H9 (cell line): ENCODE results near the gene FAM78B. TPM values are rescaled to one million over a fixed set of nuclear protein-coding genes. Genes with fewer than 3 reads are reported as not detected.

Experiments used
- DNase-seq: peaks from one replicate; pipeline ENCODE4 v3.0.0-alpha.2; 2017
- H2AFZ ChIP-seq: one replicate; pipeline ENCODE4 v1.6.1; 2013; ENCODE audit warnings: mild to moderate bottlenecking, low read length, control low read depth, moderate library complexity
- H2AK5ac ChIP-seq: 2 replicates; pipeline ENCODE4 v1.6.1; 2013; ENCODE audit warnings: low read length, control low read depth, mixed read lengths; ENCODE audit not compliant: insufficient read length
- H2BK120ac ChIP-seq: one replicate; pipeline ENCODE4 v1.6.1; 2013; ENCODE audit warnings: low read depth, mild to moderate bottlenecking, low read length, control low read depth, inconsistent platforms; ENCODE audit not compliant: poor library complexity, severe bottlenecking
- H2BK12ac ChIP-seq: 2 replicates; pipeline ENCODE4 v1.6.1; 2013; ENCODE audit warnings: low read length, control low read depth, mixed read lengths, low read depth; ENCODE audit not compliant: insufficient read length
- H2BK15ac ChIP-seq: 2 replicates; pipeline ENCODE4 v1.6.1; 2013; ENCODE audit warnings: low read depth, low read length, control low read depth
- H2BK20ac ChIP-seq: one replicate; pipeline ENCODE4 v1.6.1; 2013; ENCODE audit warnings: low read depth, mild to moderate bottlenecking, low read length, control low read depth, inconsistent platforms; ENCODE audit not compliant: poor library complexity, severe bottlenecking
- H2BK5ac ChIP-seq: 2 replicates; pipeline ENCODE4 v1.6.1; 2013; ENCODE audit warnings: low read length, control low read depth, mixed read lengths; ENCODE audit not compliant: insufficient read length
- H3K14ac ChIP-seq: 2 replicates; pipeline ENCODE4 v1.6.1; 2013; ENCODE audit warnings: low read length, control low read depth; ENCODE audit not compliant: insufficient read depth
- H3K18ac ChIP-seq: 2 replicates; pipeline ENCODE4 v1.6.1; 2013; ENCODE audit warnings: low read depth, mild to moderate bottlenecking, mixed read lengths, low read length, control low read depth; ENCODE audit not compliant: insufficient read length
- H3K23ac ChIP-seq: 2 replicates; pipeline ENCODE4 v1.6.1; 2013; ENCODE audit warnings: low read length, control low read depth, mixed read lengths, low read depth; ENCODE audit not compliant: insufficient read length
- H3K23me2 ChIP-seq: 2 replicates; pipeline ENCODE4 v1.6.1; 2013; ENCODE audit warnings: low read depth, mild to moderate bottlenecking, mixed read lengths, low read length, control low read depth; ENCODE audit not compliant: insufficient read length, poor library complexity, severe bottlenecking
- H3K27ac ChIP-seq: 2 replicates; pipeline ENCODE4 v1.5.1; 2013; ENCODE audit warnings: low read length, control low read depth, mixed read lengths, low read depth; ENCODE audit not compliant: insufficient read length
- H3K27me3 ChIP-seq: 2 replicates; pipeline ENCODE4 v1.6.1; 2013; ENCODE audit warnings: low read length, control low read depth, inconsistent platforms; ENCODE audit not compliant: insufficient read depth
- H3K4ac ChIP-seq: 2 replicates; pipeline ENCODE4 v1.6.1; 2013; ENCODE audit warnings: low read depth, mild to moderate bottlenecking, control low read depth, inconsistent platforms, low read length, moderate library complexity
- H3K4me1 ChIP-seq: 2 replicates; pipeline ENCODE4 v1.6.1; 2013; ENCODE audit warnings: low read length, control low read depth, inconsistent platforms; ENCODE audit not compliant: insufficient read depth
- H3K4me2 ChIP-seq: 2 replicates; pipeline ENCODE4 v1.6.1; 2013; ENCODE audit warnings: low read length, control low read depth, mixed read lengths; ENCODE audit not compliant: insufficient read length, insufficient read depth
- H3K56ac ChIP-seq: 2 replicates; pipeline ENCODE4 v1.6.1; 2013; ENCODE audit warnings: low read depth, mild to moderate bottlenecking, mixed read lengths, low read length, control low read depth; ENCODE audit not compliant: insufficient read length
- H3K79me1 ChIP-seq: 2 replicates; pipeline ENCODE4 v1.6.1; 2013; ENCODE audit warnings: low read depth, mild to moderate bottlenecking, moderate library complexity, low read length, control low read depth, inconsistent platforms; ENCODE audit not compliant: insufficient read depth, poor library complexity, severe bottlenecking
- H3K79me2 ChIP-seq: 2 replicates; pipeline ENCODE4 v1.6.1; 2013; ENCODE audit warnings: low read length, control low read depth, inconsistent platforms; ENCODE audit not compliant: insufficient read depth
- H3K9ac ChIP-seq: 2 replicates; pipeline ENCODE4 v1.6.1; 2013; ENCODE audit warnings: low read length, control low read depth, mixed read lengths; ENCODE audit not compliant: insufficient read length; ENCODE audit errors: extremely low read depth
- H3K9me3 ChIP-seq: one replicate; pipeline ENCODE4 v1.6.1; 2013; ENCODE audit warnings: low read depth, low read length, inconsistent platforms; ENCODE audit not compliant: control insufficient read depth
- H3T11ph ChIP-seq: one replicate; pipeline ENCODE4 v1.6.1; 2013; ENCODE audit warnings: mild to moderate bottlenecking, low read length, control low read depth, inconsistent platforms
- H4K20me1 ChIP-seq: one replicate; pipeline ENCODE4 v1.6.1; 2013; ENCODE audit not compliant: control insufficient read depth, insufficient read length, insufficient read depth
- H4K5ac ChIP-seq: 2 replicates; pipeline ENCODE4 v1.6.1; 2013; ENCODE audit warnings: low read depth, mild to moderate bottlenecking, mixed read lengths, low read length, control low read depth; ENCODE audit not compliant: insufficient read length
- H4K8ac ChIP-seq: replicated peaks from 2 replicates; pipeline ENCODE4 v1.6.1; 2013; ENCODE audit warnings: low read length, control low read depth, mixed read lengths, low read depth; ENCODE audit not compliant: insufficient read length
- H4K91ac ChIP-seq: 2 replicates; pipeline ENCODE4 v1.6.1; 2013; ENCODE audit warnings: low read depth, mild to moderate bottlenecking, moderate library complexity, mixed read lengths, low read length, control low read depth; ENCODE audit not compliant: insufficient read length
- H3K27ac Mint-ChIP-seq, 3 experiments: 2 replicates in 2 of 3; 3 replicates in 1 of 3; pipeline ENCODE4 v1.8.0; 2020 to 2021; ENCODE audit warnings: mixed read lengths in 3 of 3, mild to moderate bottlenecking in 1 of 3, moderate library complexity in 1 of 3
- H3K27me3 Mint-ChIP-seq: 2 replicates; pipeline ENCODE4 v1.8.0; 2021; ENCODE audit warnings: low read depth, mild to moderate bottlenecking, moderate library complexity, mixed read lengths
- H3K36me3 Mint-ChIP-seq, 3 experiments: 2 replicates in 2 of 3; 3 replicates in 1 of 3; pipeline ENCODE4 v1.8.0; 2020 to 2021; ENCODE audit warnings: low read depth in 3 of 3, mixed read lengths in 3 of 3; ENCODE audit not compliant: insufficient read depth in 1 of 3
- H3K4me1 Mint-ChIP-seq, 2 experiments: 2 replicates each; pipeline ENCODE4 v1.8.0; 2020; ENCODE audit warnings: mixed read lengths in 2 of 2
- H3K4me3 Mint-ChIP-seq, 2 experiments: 2 replicates in 1 of 2; 3 replicates in 1 of 2; pipeline ENCODE4 v1.8.0; 2020 to 2021; ENCODE audit warnings: mild to moderate bottlenecking in 2 of 2, mixed read lengths in 2 of 2, moderate library complexity in 1 of 2
- H3K9me3 Mint-ChIP-seq, 2 experiments: 2 replicates in 1 of 2; 3 replicates in 1 of 2; pipeline ENCODE4 v1.8.0; 2020; ENCODE audit warnings: mild to moderate bottlenecking in 2 of 2, mixed read lengths in 2 of 2, moderate library complexity in 1 of 2
- CTCF ChIP-seq: fragments of 200-600 bp; sonication (generic); conservative IDR thresholded peaks from 3 replicates; pipeline ENCODE4 v1.8.0; 2021; ENCODE audit warnings: antibody characterized with exemption, mild to moderate bottlenecking
- WGBS: extraction: QIAGEN DNeasy Blood & Tissue Kit; methylation state at CpG from one replicate; pipeline ENCODE4 v1.1.7; 2013; ENCODE audit warnings: missing lambda C conversion rate, low lambda C conversion rate, mixed read lengths; ENCODE audit not compliant: insufficient read length; ENCODE audit errors: extremely low coverage; 5-methylcytosine and 5-hydroxymethylcytosine counted together
- total RNA-seq: library from RNA; stranded (reverse); gene quantifications from 2 replicates; pipeline ENCODE4 v1.2.1, GENCODE V29; 2021

FAM78B gene
- total RNA-seq, 1 experiment from 2014 or later, result 2.3 TPM

- no peak for TF ChIP-seq CTCF
- Histone ChIP-seq H2BK120ac (no peak overlapping the region), H2BK15ac (no peak overlapping the region), H3K79me1 (no peaks in the 10 kb centered on the region), H2BK12ac (no peak overlapping the region), H3K27me3 (no peaks in the 10 kb centered on the region), H3K9me3 (no peaks in the 10 kb centered on the region), H3K9ac (no peak overlapping the region), H3T11ph (no peak overlapping the region), H4K5ac (no peak overlapping the region), H3K4ac (no peak overlapping the region), H3K27ac (no peak overlapping the region), H3K18ac (no peak overlapping the region), H3K56ac (no peak overlapping the region), H2AK5ac (no peak overlapping the region), H3K23ac (no peak overlapping the region), H3K14ac (no peak overlapping the region), H4K91ac (no peak overlapping the region), H2BK20ac (no peak overlapping the region), H3K79me2 (no peaks in the 10 kb centered on the region), H2BK5ac (no peak overlapping the region), H4K8ac (no peak overlapping the region), H3K4me2 (no peak overlapping the region), H3K4me1 (no peaks in the 10 kb centered on the region), H2AFZ (no peak overlapping the region), H3K23me2 (no peaks in the 10 kb centered on the region), H4K20me1 (no peaks in the 10 kb centered on the region)
- Mint-ChIP-seq H3K9me3 (no peaks in the 10 kb centered on the region; a peak in 1 of 5 replicates), H3K27ac (no peak overlapping the region), H3K36me3 (no peaks in the 10 kb centered on the region), H3K4me1 (no peaks in the 10 kb centered on the region), H3K4me3 (no peak overlapping the region), H3K27me3 (peaks cover 3% of the 10 kb centered on the region)
- no CpG with 5 or more reads among the region's 1 CpG for WGBS
- no peak for DNase-seq
These were observed 21.3 kb downstream of the FAM78B start for GRCh38 chr1:166145499-166145898.
